Stimulated activated naive CD8-positive, alpha-beta T cell treated with anti-CD3 and anti-CD28 coated beads, Interleukin-15, amount 100 ng/mL, for 72 hours (primary cell): ENCODE measurements around the gene VTI1A.
"Not testable (repeated sequence)": the region's sequence is repeated elsewhere in the genome, so short reads cannot be mapped to it uniquely, and the experiment has no call there.

Experiments
- ATAC-seq: fragments of 150-1000 bp; cut with Tn5 transposase; 2 replicates; pipeline ENCODE4 v1.10.0; 2021; ENCODE audit warnings: mild to moderate bottlenecking, moderate library complexity
- DNase-seq, 2 donors: peaks; one replicate each; pipeline ENCODE4 v3.0.0; 2021 to 2022
- H3K27ac Mint-ChIP-seq, 2 donors: one replicate each; pipeline ENCODE4 v1.8.0; 2022; ENCODE audit warnings: mild to moderate bottlenecking in 2 of 2, mixed read lengths in 2 of 2, moderate library complexity in 2 of 2
- H3K27me3 Mint-ChIP-seq: one replicate; pipeline ENCODE4 v1.8.0; 2022; ENCODE audit warnings: mixed read lengths
- H3K4me1 Mint-ChIP-seq: one replicate; pipeline ENCODE4 v1.8.0; 2022; ENCODE audit warnings: mild to moderate bottlenecking, mixed read lengths
- H3K4me3 Mint-ChIP-seq, 2 donors: one replicate each; pipeline ENCODE4 v1.8.0; 2022; ENCODE audit warnings: mild to moderate bottlenecking in 2 of 2, mixed read lengths in 2 of 2, moderate library complexity in 1 of 2
- H3K9me3 Mint-ChIP-seq, 2 donors: one replicate each; pipeline ENCODE4 v1.8.0; 2022; ENCODE audit warnings: mixed read lengths in 2 of 2

VTI1A gene

GRCh38 chr10:112565434-112566053 is 118.5 kb downstream of the VTI1A start:
- no peak overlapping the region for H3K27ac Mint-ChIP-seq
- H3K9me3 Mint-ChIP-seq, result no peaks in the 10 kb centered on the region
- H3K4me3 Mint-ChIP-seq, result no peak overlapping the region
- H3K4me1 Mint-ChIP-seq, result no peaks in the 10 kb centered on the region
- DNase-seq (peak; percentile 11 to 22), ATAC-seq (no peak)
- H3K27me3 Mint-ChIP-seq, result no peaks in the 10 kb centered on the region

GRCh38 chr10:112570585-112570984 is 123.6 kb downstream of the VTI1A start:
- ATAC-seq (no peak), DNase-seq (no peak)
- Mint-ChIP-seq H3K4me3 (no peak overlapping the region), H3K27ac (no peak overlapping the region), H3K9me3 (no peaks in the 10 kb centered on the region), H3K4me1 (no peaks in the 10 kb centered on the region), H3K27me3 (no peaks in the 10 kb centered on the region)

- H3K27me3 Mint-ChIP-seq, result no peaks in the 10 kb centered on the region
- DNase-seq (no peak), ATAC-seq (no peak)
- no peaks in the 10 kb centered on the region for H3K9me3 Mint-ChIP-seq
- no peak overlapping the region for H3K4me3 Mint-ChIP-seq
- no peaks in the 10 kb centered on the region for H3K4me1 Mint-ChIP-seq
- H3K27ac Mint-ChIP-seq, result peak overlapping the region in 1 of 2 donors; percentile 44
Observed at GRCh38 chr10:112579578-112579977, 132.6 kb downstream of the VTI1A start.

- H3K27ac Mint-ChIP-seq, result no peak overlapping the region
- no peak overlapping the region for H3K4me3 Mint-ChIP-seq
- H3K4me1 Mint-ChIP-seq, result no peaks in the 10 kb centered on the region
- ATAC-seq, result no peak
- no peaks in the 10 kb centered on the region for H3K9me3 Mint-ChIP-seq
- no peak for DNase-seq
- no peaks in the 10 kb centered on the region for H3K27me3 Mint-ChIP-seq
Observed at GRCh38 chr10:112580267-112580666, 133.3 kb downstream of the VTI1A start.

- DNase-seq (no peak), ATAC-seq (no peak)
- H3K27ac Mint-ChIP-seq, result peak overlapping the region in 1 of 2 donors; percentile 7
- no peaks in the 10 kb centered on the region for H3K4me1 Mint-ChIP-seq
- no peaks in the 10 kb centered on the region for H3K9me3 Mint-ChIP-seq
- H3K4me3 Mint-ChIP-seq, result no peak overlapping the region
- no peaks in the 10 kb centered on the region for H3K27me3 Mint-ChIP-seq
Observed at GRCh38 chr10:112581921-112582320, 134.9 kb downstream of the VTI1A start.

- Mint-ChIP-seq H3K4me3 (no peak overlapping the region), H3K27me3 (no peaks in the 10 kb centered on the region), H3K27ac (no peak overlapping the region), H3K4me1 (no peaks in the 10 kb centered on the region), H3K9me3 (no peaks in the 10 kb centered on the region)
- no peak for ATAC-seq
- no peak for DNase-seq
Observed at GRCh38 chr10:112583236-112583939, 136.4 kb downstream of the VTI1A start.

- no peaks in the 10 kb centered on the region for H3K27me3 Mint-ChIP-seq
- H3K27ac Mint-ChIP-seq, result no peak overlapping the region
- no peak for DNase-seq
- no peak overlapping the region for H3K4me3 Mint-ChIP-seq
- H3K4me1 Mint-ChIP-seq, result no peaks in the 10 kb centered on the region
- ATAC-seq, result no peak
- peaks cover 0 to 2% of the 10 kb centered on the region in 2 donors for H3K9me3 Mint-ChIP-seq
Observed at GRCh38 chr10:112584276-112584675, 137.3 kb downstream of the VTI1A start.

GRCh38 chr10:112585126-112585525 is 138.1 kb downstream of the VTI1A start:
- ATAC-seq, result no peak
- Mint-ChIP-seq H3K27ac (no peak overlapping the region), H3K27me3 (no peaks in the 10 kb centered on the region), H3K9me3 (peaks cover 0 to 4% of the 10 kb centered on the region in 2 donors), H3K4me3 (no peak overlapping the region), H3K4me1 (no peaks in the 10 kb centered on the region)
- no peak for DNase-seq

- DNase-seq, result no peak
- Mint-ChIP-seq H3K27me3 (no peaks in the 10 kb centered on the region), H3K27ac (no peak overlapping the region), H3K9me3 (peaks cover 0 to 4% of the 10 kb centered on the region in 2 donors), H3K4me1 (no peaks in the 10 kb centered on the region), H3K4me3 (no peak overlapping the region)
- no peak for ATAC-seq
Observed at GRCh38 chr10:112585960-112586359, 138.9 kb downstream of the VTI1A start.

- Mint-ChIP-seq H3K4me3 (no peak overlapping the region), H3K9me3 (peaks cover 0 to 8% of the 10 kb centered on the region in 2 donors), H3K27ac (no peak overlapping the region), H3K27me3 (no peaks in the 10 kb centered on the region), H3K4me1 (no peaks in the 10 kb centered on the region)
- ATAC-seq, result no peak
- no peak for DNase-seq
Observed at GRCh38 chr10:112587729-112588128, 140.7 kb downstream of the VTI1A start.

- no peak overlapping the region for H3K4me3 Mint-ChIP-seq
- no peak for ATAC-seq
- no peak overlapping the region for H3K27ac Mint-ChIP-seq
- no peaks in the 10 kb centered on the region for H3K27me3 Mint-ChIP-seq
- DNase-seq, result no peak
- no peaks in the 10 kb centered on the region for H3K4me1 Mint-ChIP-seq
- peaks cover 0 to 8% of the 10 kb centered on the region in 2 donors for H3K9me3 Mint-ChIP-seq
Observed at GRCh38 chr10:112588225-112588990, 141.4 kb downstream of the VTI1A start.

GRCh38 chr10:112589081-112589480 is 142.1 kb downstream of the VTI1A start:
- DNase-seq (no peak), ATAC-seq (no peak)
- Mint-ChIP-seq H3K4me1 (no peaks in the 10 kb centered on the region), H3K27ac (no peak overlapping the region), H3K9me3 (peaks cover 0 to 8% of the 10 kb centered on the region in 2 donors), H3K4me3 (no peak overlapping the region), H3K27me3 (no peaks in the 10 kb centered on the region)

GRCh38 chr10:112590786-112591185 is 143.8 kb downstream of the VTI1A start:
- H3K27ac Mint-ChIP-seq, DNase-seq, H3K9me3 Mint-ChIP-seq, ATAC-seq, H3K4me3 Mint-ChIP-seq, H3K4me1 Mint-ChIP-seq, H3K27me3 Mint-ChIP-seq: not testable (repeated sequence)

- Mint-ChIP-seq H3K27ac (no peak overlapping the region), H3K4me1 (no peaks in the 10 kb centered on the region), H3K9me3 (peaks cover 0 to 8% of the 10 kb centered on the region in 2 donors), H3K4me3 (no peak overlapping the region), H3K27me3 (no peaks in the 10 kb centered on the region)
- no peak for ATAC-seq
- DNase-seq, result no peak
Observed at GRCh38 chr10:112593023-112593422, 146.0 kb downstream of the VTI1A start.

- H3K4me3 Mint-ChIP-seq, result no peak overlapping the region
- no peak overlapping the region for H3K27ac Mint-ChIP-seq
- peaks cover 4% of the 10 kb centered on the region for H3K4me1 Mint-ChIP-seq
- no peaks in the 10 kb centered on the region for H3K27me3 Mint-ChIP-seq
- ATAC-seq (no peak), DNase-seq (no peak)
- H3K9me3 Mint-ChIP-seq, result no peaks in the 10 kb centered on the region
Observed at GRCh38 chr10:112601214-112602090, 154.4 kb downstream of the VTI1A start.
